Activated gamma-delta T cell (primary cell): ENCODE data around the gene ASB15.

ENCODE experiments used
- DNase-seq: peaks from one replicate; lab custom pipeline; 2025; lab: John Stamatoyannopoulos, UW

Gene ASB15

DNA sequence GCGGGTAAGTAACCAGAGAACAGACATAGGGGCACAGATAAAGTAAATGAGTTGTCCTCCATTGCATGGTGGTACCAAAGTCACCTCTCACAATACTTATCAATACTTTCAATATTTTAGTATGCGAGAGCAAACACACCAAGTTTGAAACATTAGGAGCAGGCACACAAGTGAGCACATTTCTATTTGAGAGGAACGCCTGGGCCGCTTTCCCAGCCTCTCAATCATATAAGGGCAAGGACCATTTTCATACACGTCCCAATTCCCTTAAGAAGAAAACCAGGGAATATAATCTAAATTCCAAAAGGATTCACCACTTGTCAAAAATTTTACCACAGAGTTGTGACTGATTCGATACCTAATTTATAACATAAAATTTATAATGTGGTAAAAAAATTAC, 61.6 kb downstream of the ASB15 start:
- DNase-seq = no peak

DNA sequence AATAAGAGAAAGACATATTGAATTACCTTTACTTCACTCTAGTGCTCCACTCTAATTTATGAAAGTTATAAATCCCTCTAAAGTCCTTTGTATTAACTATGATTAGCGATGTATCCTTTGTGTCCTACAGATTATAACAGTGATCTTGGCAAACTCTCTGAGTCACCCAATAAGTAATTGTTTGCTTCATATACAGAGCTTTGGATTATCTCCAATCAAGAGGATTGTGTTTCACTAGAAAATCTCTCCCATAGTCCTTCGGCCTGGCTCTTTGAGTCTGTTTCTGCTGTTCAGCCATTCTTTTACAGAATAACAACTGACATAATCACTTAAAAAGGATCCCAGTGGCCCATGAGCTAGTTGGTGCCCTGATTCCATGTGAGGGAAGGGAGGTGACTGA, 63.5 kb downstream of the ASB15 start:
- DNase-seq = no peak

DNA sequence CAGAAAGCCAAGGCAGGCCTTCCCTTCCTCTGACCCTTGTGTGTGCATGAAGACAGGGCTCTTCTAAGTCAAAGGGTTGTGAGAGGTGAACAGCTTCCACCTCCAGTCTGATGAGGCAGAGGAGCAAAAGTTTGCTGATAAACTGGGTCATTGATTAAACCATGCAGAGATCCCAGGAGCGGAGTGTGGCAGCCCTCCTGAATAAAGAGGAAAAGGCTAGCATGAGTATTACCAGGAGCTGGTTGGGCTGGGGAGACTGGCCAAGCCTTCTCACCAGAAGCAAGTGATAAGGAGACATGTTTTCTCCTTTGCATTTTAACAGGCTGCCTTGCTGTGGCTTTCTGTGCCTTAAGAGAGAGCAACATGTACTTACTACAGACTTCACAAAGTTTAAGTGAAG, 64.3 kb downstream of the ASB15 start:
- no peak for DNase-seq

DNA sequence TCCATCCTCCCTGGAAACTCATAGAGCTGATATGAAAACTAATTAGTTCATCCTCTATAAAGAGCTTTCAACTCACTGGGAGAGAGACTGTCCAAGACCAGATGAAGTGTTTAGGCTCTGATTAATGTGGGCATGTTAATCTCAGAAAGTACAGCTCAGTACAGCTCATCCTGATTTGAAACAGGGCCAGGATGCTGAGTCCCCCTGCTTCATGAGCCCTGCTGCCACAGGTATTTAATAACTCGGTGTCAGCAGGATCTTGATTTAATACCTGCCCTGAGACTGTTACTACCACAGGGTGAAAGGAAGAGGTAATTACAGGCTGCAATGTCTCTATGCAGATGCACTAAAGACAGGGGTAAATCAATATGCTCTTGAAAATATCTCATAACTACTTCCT, 64.9 kb downstream of the ASB15 start:
- DNase-seq = no peak

DNA sequence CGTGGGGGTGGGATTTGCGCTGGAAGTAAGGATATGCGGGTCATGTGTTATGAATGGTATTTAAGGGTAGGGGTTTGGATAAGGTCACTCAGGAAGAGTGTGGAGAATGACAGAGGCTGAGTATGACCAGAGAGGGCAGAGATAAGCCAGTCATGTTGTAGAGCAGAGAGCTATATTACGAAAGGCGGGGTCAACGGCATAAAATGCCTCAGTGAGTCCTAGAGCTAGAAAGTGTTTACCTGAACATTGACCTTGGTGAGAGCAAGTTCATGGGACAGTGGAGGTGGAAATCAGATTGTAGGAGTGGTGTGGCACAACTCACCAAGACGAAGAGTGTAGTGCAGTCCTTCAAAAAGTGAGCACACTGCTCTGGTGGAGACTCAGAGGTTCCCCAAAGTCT, 67.9 kb downstream of the ASB15 start:
- DNase-seq = no peak

DNA sequence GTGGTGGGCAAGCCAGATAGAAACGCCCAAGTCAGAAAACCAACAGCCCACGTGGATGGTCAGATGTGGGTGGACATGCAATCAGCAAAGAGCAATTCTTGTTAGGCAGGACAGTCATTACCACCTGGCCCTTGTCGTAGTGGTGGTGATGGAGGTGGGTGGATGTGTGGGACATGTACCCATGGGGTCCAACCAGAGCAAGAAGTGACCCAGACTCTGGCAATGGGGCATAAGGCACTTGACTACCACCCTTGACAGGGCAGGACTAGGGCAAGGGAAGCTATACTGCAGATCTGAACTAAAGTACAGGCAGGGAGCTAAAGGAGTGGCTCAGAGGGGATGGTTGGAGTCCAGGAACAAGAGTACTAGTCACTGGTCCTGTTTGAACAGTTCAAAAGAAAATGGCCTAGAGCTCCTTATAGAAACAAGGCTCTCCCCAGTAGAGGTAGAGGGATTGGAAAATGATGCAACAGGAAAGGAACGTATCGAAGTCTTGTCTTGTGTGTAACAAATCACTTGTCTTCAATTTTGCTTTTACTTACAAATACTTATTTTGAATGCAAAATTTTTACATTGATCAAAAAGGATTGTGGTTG, 71.6 kb downstream of the ASB15 start:
- no peak for DNase-seq

DNA sequence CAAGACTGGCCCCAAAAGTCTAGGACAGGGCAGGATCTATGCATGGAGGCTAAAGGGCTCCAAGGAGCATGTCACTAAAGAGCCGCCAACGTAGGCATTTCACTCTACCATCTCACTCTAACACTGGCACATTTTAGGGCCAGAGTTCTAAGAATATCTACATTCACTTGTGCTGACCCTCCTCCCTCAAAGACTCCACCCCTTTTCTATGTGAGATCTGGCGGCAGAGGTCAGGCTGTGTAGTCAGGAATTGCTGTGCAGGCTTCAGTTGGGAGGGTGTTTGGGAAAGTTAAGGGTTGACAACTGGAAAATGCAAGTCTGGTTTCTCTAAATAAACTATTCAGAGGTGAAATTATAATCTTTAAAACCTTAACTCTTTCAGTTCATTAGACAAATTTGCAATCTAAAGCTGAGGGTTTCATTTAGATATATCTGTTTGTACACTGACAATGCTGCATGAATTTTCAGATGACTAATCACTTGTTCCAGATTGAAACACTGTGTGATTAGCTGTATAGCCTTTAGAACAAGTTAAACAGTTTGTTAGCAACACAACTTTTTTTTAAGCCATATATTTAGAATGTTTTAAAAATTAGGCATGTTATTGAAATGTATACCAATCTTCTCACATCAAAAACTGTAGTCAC, 72.3 kb downstream of the ASB15 start:
- no peak for DNase-seq

DNA sequence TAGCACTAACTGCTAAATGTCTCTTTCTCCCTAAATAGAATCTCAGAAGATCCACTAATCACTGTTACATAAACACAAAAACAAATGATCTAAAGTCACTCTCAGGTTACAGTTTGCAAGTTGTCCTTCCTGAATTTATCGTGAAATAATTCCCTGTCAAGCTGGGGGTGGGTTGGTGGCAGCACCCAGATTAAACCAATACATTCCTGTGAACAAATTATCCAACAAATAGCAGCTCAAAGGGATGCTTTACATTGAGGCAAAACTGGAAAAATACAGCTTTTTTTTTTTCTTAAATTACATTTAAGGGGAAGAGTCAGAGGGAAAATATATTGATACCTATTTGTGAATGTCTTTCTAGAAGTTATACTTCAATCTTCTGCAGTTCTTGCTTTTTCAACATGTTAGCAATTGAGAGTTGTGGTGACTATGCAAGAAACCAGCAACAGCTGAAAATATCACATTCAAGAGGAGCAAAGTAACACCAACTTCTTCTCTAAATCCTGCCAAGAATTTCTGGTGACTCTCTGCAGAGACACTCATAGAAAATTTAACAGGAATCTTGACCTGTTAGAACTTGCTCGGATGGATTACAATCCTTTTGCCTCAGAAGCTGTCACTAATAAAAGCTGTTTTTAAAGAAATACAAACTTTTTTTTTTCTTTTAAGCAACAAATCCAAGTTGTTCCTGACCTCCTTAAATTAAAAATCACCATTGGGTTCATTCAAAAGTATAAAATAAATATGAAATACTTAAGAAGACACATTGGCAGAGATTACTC, 73.0 kb downstream of the ASB15 start:
- no peak for DNase-seq

DNA sequence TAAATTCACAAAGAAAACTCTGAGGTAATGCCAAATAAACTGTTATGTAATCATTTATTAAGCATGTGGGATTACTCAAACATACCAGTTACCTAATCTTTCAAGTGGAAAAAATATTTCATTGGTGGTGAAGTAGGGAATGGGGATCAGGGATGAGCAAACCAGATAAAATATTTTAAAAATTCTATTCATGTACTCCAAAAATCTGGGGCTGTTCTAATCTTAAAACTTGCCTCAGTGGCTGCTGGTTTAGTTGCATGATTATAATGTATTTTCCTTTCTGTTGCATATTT, 73.5 kb downstream of the ASB15 start:
- no peak for DNase-seq

DNA sequence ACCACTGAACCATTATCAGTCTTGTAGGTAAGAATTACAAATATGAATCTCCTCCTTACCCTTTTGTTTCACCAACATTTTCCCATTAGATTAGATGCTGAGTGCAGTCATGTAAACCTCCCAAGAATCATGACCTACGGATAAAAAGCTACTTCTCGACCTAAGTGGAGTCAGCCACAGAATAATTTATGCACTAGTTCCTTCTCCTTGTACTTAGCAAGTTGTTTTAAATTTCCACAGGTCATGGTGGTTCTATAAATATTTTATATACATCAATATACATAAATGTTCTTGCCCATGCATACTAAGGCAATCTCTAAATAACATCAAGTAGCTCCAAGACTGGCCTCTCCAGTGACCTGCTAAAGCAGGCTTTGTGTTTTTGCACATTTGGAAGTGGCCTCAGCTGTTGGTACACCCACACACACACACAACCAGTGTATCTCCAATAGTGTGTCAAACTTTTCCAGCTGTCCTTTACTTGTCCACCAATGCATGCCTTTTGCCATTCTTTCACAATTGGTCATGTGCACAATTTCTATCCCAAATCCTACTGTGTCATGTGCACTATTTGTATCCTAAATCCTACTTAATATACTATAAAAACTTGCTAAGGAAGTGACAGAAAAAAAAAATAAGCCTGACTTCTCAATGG, 75.6 kb downstream of the ASB15 start:
- no peak for DNase-seq

DNA sequence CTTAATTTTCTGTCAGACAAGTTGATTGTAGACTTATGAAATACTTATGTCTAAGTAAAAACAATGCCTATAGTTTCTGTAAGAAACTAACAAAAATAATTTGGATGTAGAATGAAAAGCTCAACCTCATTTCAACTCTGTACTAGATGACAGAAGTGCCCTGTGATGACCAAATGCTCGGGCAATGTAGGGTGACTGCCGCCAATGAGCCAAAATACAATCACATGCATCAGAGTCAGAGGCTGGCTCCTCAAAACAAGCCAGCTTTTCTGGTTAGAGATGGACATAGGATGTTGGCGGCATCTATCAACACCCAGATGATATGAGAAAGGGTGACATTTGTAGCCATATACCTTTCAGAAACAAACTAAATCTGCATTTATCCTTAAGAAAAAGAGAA, 78.0 kb downstream of the ASB15 start:
- DNase-seq = no peak

DNA sequence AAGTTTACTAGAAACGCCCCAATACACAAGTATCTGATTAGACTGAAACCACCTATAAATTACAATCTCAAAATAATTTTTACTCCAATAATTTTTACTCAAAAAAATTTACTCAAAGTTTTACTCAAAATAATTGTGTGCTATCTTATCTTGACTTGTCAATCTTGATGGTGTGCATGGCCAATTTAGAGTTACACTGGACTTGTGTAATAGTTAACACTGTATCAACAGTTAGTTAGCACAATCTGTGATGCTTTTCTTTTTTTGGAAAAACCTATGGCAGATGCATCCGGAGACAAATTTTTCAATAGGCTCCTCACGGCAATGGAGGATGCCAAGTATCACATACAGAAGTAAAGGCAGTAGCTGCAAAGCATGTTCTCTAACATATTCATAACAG, 79.0 kb downstream of the ASB15 start:
- DNase-seq = no peak

DNA sequence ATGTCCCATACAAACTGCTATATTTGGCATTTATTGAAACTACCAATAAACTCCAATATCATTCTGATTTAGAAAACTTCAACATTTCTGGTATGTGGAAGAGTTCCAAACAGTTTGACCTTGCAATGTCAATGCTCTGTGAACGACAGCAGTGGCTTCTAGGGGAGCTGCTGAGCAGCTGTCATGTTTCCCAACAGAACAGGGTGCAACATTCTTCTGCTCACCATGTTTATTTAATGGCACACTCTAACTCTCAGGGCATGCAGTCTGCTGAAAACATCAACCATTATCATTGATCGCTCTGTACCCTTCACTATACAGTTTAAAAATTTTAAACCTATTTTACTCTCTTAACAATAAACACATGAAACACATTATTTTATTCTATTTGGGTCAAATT, 79.9 kb downstream of the ASB15 start:
- no peak for DNase-seq

DNA sequence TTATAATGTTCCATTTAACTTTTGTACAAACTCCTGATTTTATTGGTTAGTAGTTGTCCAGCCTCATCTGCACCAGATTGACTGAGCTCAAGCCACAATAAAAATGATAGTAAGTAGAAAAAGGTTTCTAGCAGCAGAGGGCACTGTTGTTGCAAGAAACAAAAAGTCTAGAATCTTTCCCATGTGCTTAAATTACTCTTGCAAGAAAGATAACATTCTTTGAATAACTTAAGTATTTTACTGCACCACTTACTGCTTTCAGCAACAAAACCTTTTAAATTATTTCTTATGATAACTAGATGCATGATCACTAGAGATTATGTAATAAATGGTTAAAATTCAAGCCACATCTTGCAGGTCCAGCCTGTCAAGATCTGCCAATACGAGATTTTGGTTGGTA, 81.1 kb downstream of the ASB15 start:
- no peak for DNase-seq

DNA sequence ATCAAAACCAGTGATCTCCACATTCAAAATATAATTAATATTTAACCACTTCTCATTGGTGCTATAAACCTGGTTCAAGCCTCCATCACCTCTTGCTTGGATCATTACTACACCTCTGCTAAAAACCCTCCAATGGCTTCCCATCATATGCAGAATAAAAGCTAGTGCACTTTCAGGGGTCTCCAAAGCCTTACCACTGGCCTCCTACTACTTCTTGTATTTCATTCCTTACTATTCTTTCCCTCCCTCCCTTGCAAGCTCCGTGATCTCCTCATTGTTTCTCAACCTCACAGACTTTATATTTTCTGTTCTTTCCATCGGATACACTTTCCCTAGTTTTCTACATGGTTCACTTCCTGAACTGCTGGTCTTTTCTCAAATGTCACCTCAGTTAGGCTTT, 85.5 kb downstream of the ASB15 start:
- no peak for DNase-seq

DNA sequence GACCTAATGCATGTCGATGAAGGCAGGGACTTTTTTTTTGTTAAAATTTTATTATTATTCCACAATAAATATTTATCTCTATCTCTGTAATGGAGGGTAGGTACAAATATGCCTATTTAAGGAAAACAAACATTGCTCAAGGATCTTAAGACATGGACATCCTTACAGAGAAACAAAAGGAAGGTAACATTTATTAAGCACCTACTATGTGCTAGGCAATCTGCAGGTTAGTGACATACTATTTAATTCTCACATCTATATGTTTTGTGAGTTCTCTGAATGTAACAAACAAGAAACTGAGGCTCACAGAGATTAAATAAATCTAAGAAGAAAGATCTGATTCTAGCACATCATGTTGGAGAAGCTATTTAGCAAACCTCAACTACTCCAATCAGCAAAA, 86.1 kb downstream of the ASB15 start:
- no peak for DNase-seq
